WERI-Rb-1 (cell line): ENCODE results near the gene CYP24A1.
"Not testable (repeated sequence)": the region's sequence is repeated elsewhere in the genome, so short reads cannot be mapped to it uniquely, and the experiment has no call there.

Experiments used
- DNase-seq: peaks from one replicate; pipeline ENCODE4 v3.0.0-alpha.2; 2020
- H3K27ac ChIP-seq: fragments of 250-450 bp; sonication (Bioruptor Pico); 2 replicates; pipeline ENCODE4 v1.5.1; 2020; ENCODE audit warnings: mild to moderate bottlenecking, moderate library complexity
- H3K27me3 ChIP-seq: fragments of 250-450 bp; sonication (Bioruptor Pico); 2 replicates; pipeline ENCODE4 v1.5.1; 2021; ENCODE audit warnings: mild to moderate bottlenecking, low read depth, moderate library complexity; ENCODE audit not compliant: insufficient read depth, severe bottlenecking
- H3K36me3 ChIP-seq: fragments of 250-450 bp; sonication (Bioruptor Pico); 2 replicates; pipeline ENCODE4 v1.5.1; 2020; ENCODE audit warnings: mild to moderate bottlenecking, moderate library complexity
- H3K4me3 ChIP-seq: 2 replicates; pipeline ENCODE4 v1.5.1; 2011; ENCODE audit warnings: low read depth, mild to moderate bottlenecking, control low read depth, low read length
- H3K9me3 ChIP-seq: fragments of 250-450 bp; sonication (Bioruptor Pico); 2 replicates; pipeline ENCODE4 v1.5.1; 2021; ENCODE audit warnings: mild to moderate bottlenecking, moderate library complexity; ENCODE audit not compliant: severe bottlenecking
- CTCF ChIP-seq: IDR thresholded peaks from 2 replicates; pipeline ENCODE4 v1.5.1; 2011; ENCODE audit warnings: low read depth, mild to moderate bottlenecking, control low read depth, inconsistent platforms, low read length

The CYP24A1 gene

GRCh38 chr20:54137115-54137514 is 36.7 kb downstream of the CYP24A1 start:
- no peak for DNase-seq
- TF ChIP-seq CTCF: no peak
- Histone ChIP-seq H3K27me3 (peaks cover 77% of the 10 kb centered on the region), H3K9me3 (peaks cover 3% of the 10 kb centered on the region), H3K27ac (no peak overlapping the region), H3K36me3 (no peaks in the 10 kb centered on the region), H3K4me3 (no peak overlapping the region)

DNA sequence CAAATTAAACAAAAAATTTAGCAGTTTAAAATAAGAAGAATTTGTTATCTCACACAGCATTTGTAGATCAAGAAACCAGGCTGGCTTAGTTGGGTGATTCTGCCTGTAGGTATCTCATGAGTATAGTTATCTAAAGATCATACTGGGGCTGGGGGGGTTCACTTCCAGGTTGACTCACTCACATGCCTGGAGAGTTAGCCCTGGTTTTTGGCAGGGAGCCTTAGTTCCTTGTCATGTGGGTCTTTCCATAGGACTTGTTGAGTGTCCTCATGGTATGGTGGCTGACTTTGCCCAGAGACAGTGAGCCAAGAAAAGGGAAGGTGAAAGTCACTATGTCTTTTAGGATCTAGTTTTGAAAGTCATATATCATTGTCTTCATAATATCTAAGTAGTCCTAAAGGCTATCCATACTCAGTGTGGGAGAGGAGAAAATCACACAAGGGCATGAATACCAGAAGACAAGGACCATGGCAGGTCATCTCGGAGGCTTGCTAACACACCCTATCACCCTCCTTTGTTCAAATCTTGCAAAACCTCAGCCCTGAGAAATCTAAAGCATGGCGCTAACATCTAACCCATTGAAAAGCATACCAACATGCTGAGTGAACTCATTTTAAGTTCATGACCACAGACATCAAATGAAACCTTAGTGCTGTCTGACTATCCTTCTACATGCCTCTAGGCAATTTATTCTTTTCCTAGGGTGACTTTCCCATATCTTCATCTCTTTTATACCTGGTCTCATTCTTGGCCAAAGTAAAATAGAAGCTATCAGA is 39.2 kb downstream of the CYP24A1 start:
- no peaks in the 10 kb centered on the region for H3K36me3 ChIP-seq
- no peak overlapping the region for H3K27ac ChIP-seq
- H3K4me3 ChIP-seq: no peak overlapping the region
- peaks cover 1% of the 10 kb centered on the region for H3K9me3 ChIP-seq
- peaks cover 57% of the 10 kb centered on the region for H3K27me3 ChIP-seq
- no peak for TF ChIP-seq CTCF
- no peak for DNase-seq

GRCh38 chr20:54133434-54134427 is 40.1 kb downstream of the CYP24A1 start:
- H3K27ac ChIP-seq: no peak overlapping the region
- H3K27me3 ChIP-seq: peaks cover 55% of the 10 kb centered on the region
- DNase-seq: no peak
- H3K36me3 ChIP-seq: no peaks in the 10 kb centered on the region
- no peak overlapping the region for H3K4me3 ChIP-seq
- no peak for TF ChIP-seq CTCF
- peaks cover 5% of the 10 kb centered on the region for H3K9me3 ChIP-seq

GRCh38 chr20:54132612-54133433 is 41.0 kb downstream of the CYP24A1 start:
- DNase-seq: no peak
- Histone ChIP-seq H3K9me3 (peaks cover 5% of the 10 kb centered on the region), H3K27ac (no peak overlapping the region), H3K4me3 (no peak overlapping the region), H3K27me3 (peaks cover 54% of the 10 kb centered on the region), H3K36me3 (no peaks in the 10 kb centered on the region)
- TF ChIP-seq CTCF: no peak

GRCh38 chr20:54131675-54132611 is 41.8 kb downstream of the CYP24A1 start:
- no peak for DNase-seq
- H3K27me3 ChIP-seq: peaks cover 50% of the 10 kb centered on the region
- H3K9me3 ChIP-seq: peaks cover 5% of the 10 kb centered on the region
- no peaks in the 10 kb centered on the region for H3K36me3 ChIP-seq
- no peak overlapping the region for H3K4me3 ChIP-seq
- no peak for TF ChIP-seq CTCF
- no peak overlapping the region for H3K27ac ChIP-seq

GRCh38 chr20:54131125-54131524 is 42.7 kb downstream of the CYP24A1 start:
- not testable (repeated sequence) for H3K9me3 ChIP-seq, H3K4me3 ChIP-seq, DNase-seq, H3K36me3 ChIP-seq, H3K27ac ChIP-seq
- peaks cover 48% of the 10 kb centered on the region for H3K27me3 ChIP-seq
